ENCODE measurements around the gene DEPDC5.

Gene DEPDC5

DNA sequence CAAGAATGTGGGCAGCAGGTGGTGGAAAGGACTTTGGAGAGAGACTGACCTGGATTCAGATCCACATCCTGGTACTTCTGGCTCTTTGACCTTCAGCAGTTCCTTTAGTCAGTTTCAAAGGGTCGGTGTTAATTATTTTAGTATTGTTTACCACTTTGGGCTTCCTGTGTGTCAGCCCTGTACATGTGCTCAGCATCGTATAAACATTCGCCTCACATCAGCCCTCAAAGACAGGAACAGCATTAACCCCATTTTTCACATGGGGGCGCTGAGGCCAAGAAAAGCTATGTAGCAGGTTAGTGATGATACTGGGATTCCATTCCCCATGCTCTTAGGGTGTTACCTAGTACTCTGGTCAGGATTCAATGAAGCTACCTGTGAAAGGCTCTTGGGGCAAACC lies 118.4 kb downstream of the DEPDC5 start:
- no peak for DNase-seq (ENCODE audit: low spot score)
- TF ChIP-seq, protein P1, sequence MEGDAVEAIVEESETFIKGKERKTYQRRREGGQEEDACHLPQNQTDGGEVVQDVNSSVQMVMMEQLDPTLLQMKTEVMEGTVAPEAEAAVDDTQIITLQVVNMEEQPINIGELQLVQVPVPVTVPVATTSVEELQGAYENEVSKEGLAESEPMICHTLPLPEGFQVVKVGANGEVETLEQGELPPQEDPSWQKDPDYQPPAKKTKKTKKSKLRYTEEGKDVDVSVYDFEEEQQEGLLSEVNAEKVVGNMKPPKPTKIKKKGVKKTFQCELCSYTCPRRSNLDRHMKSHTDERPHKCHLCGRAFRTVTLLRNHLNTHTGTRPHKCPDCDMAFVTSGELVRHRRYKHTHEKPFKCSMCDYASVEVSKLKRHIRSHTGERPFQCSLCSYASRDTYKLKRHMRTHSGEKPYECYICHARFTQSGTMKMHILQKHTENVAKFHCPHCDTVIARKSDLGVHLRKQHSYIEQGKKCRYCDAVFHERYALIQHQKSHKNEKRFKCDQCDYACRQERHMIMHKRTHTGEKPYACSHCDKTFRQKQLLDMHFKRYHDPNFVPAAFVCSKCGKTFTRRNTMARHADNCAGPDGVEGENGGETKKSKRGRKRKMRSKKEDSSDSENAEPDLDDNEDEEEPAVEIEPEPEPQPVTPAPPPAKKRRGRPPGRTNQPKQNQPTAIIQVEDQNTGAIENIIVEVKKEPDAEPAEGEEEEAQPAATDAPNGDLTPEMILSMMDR (IDR thresholded peaks at IDR 0.05; ENCODE audit: extremely low read depth, insufficient read depth, missing control alignments), result peak; percentile 19
- in situ Hi-C loops (cut with MboI; ENCODE audit: low pct_unique_long_range_greater_than_20kb, low sequenced_read_pairs, unreplicated experiment), result loop anchor here (10.0 kb wide), 1 partner anchor 83 kb away; no protein-coding TSS in a partner anchor

- DNase-seq (ENCODE audit: low spot score), result no peak
- TF ChIP-seq, protein P1 (IDR thresholded peaks at IDR 0.05; ENCODE audit: extremely low read depth, insufficient read depth, missing control alignments), result no peak
- in situ Hi-C loops (cut with MboI; ENCODE audit: low pct_unique_long_range_greater_than_20kb, low sequenced_read_pairs, unreplicated experiment), result loop anchor here (10.0 kb wide), 1 partner anchor 80 kb away; no protein-coding TSS in a partner anchor
Measured at GRCh38 chr22:31874821-31875220, 121.0 kb downstream of the DEPDC5 start.

- in situ Hi-C loops (cut with MboI; ENCODE audit: low pct_unique_long_range_greater_than_20kb, low sequenced_read_pairs, unreplicated experiment), result loop anchor here (10.0 kb wide), 1 partner anchor 78 kb away; no protein-coding TSS in a partner anchor
- no peak for DNase-seq (ENCODE audit: low spot score)
- TF ChIP-seq, protein P1 (IDR thresholded peaks at IDR 0.05; ENCODE audit: extremely low read depth, insufficient read depth, missing control alignments), result no peak
Measured at GRCh38 chr22:31876156-31876920, 122.5 kb downstream of the DEPDC5 start.

DNA sequence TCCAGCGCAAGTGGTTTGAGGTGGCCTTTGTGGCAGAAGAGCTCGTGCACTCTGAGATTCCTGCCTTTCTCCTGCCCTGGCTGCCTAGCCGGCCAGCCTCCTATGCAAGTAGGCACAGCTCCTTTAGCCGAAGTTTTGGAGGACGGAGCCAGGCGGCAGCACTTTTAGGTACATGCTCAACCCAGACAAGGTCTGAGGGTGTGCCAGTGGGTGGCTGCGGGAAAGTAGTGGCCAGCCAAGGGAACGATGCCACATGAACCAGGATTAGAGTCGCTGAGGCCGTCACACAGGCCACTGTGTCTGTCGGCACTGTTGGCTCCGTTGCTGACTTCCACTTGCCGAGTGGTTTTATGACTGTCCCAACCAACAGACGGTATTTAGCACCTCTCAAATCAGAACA lies 125.8 kb downstream of the DEPDC5 start:
- DNase-seq (ENCODE audit: low spot score), result no peak
- in situ Hi-C loops (cut with MboI; ENCODE audit: low pct_unique_long_range_greater_than_20kb, low sequenced_read_pairs, unreplicated experiment), result loop anchor here (10.0 kb wide), 1 partner anchor 75 kb away; no protein-coding TSS in a partner anchor
- TF ChIP-seq, protein P1 (IDR thresholded peaks at IDR 0.05; ENCODE audit: extremely low read depth, insufficient read depth, missing control alignments), result no peak

DNA sequence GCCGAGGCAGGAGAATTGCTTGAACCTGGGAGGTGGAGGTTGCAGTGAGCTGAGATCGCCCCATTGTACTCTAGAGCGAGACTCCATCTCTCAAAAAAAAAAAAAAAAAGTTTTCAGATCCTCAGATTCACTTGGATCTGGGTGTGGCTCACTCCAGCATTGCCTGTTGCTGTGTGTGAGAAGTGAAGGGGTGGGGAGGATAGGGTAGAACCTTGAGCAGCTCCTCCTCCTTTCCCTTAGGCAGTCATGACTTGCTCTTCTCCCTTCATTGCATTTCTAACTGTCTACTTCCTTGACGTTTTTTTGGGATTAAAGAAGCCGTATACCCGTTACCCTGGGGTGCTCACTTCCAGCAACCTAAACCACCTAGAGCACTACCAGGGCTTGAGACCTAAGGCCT lies 127.4 kb downstream of the DEPDC5 start:
- TF ChIP-seq, protein P1 (IDR thresholded peaks at IDR 0.05; ENCODE audit: extremely low read depth, insufficient read depth, missing control alignments), result no peak
- in situ Hi-C loops (cut with MboI; ENCODE audit: low pct_unique_long_range_greater_than_20kb, low sequenced_read_pairs, unreplicated experiment), result no loop called here
- DNase-seq (ENCODE audit: low spot score), result no peak

GRCh38 chr22:31881865-31882264 lies 128.0 kb downstream of the DEPDC5 start:
- no peak for DNase-seq (ENCODE audit: low spot score)
- TF ChIP-seq, protein P1 (IDR thresholded peaks at IDR 0.05; ENCODE audit: extremely low read depth, insufficient read depth, missing control alignments), result no peak
- in situ Hi-C loops (cut with MboI; ENCODE audit: low pct_unique_long_range_greater_than_20kb, low sequenced_read_pairs, unreplicated experiment), result no loop called here
